ENCODE results near the gene MYLK.

The MYLK gene

GRCh38 chr3:123773681-123774431 lies 110.3 kb downstream of the MYLK start:
- no peak for DNase-seq (ENCODE audit: low read depth in 2 of 2)

GRCh38 chr3:123769356-123769743 lies 114.8 kb downstream of the MYLK start:
- no peak for DNase-seq (ENCODE audit: low read depth in 2 of 2)

- DNase-seq (ENCODE audit: low read depth in 2 of 2): no peak
Measured at GRCh38 chr3:123768480-123769355, 115.4 kb downstream of the MYLK start.

- DNase-seq (ENCODE audit: low read depth in 2 of 2): no peak
Measured at GRCh38 chr3:123767564-123768292, 116.4 kb downstream of the MYLK start.

- DNase-seq (ENCODE audit: low read depth in 2 of 2): no peak
Measured at GRCh38 chr3:123767009-123767372, 117.1 kb downstream of the MYLK start.

GRCh38 chr3:123766193-123767008 lies 117.7 kb downstream of the MYLK start:
- DNase-seq (ENCODE audit: low read depth in 2 of 2): no peak

- DNase-seq (ENCODE audit: low read depth in 2 of 2): no peak
Measured at GRCh38 chr3:123765475-123766128, 118.5 kb downstream of the MYLK start.

- DNase-seq (ENCODE audit: low read depth in 2 of 2): no peak
Measured at GRCh38 chr3:123764647-123765046, 119.5 kb downstream of the MYLK start.

- no peak for DNase-seq (ENCODE audit: low read depth in 2 of 2)
Measured at GRCh38 chr3:123762805-123763204, 121.3 kb downstream of the MYLK start.

GRCh38 chr3:123760817-123761216 lies 123.3 kb downstream of the MYLK start:
- DNase-seq (ENCODE audit: low read depth in 2 of 2): no peak

GRCh38 chr3:123759871-123760270 lies 124.3 kb downstream of the MYLK start:
- DNase-seq (ENCODE audit: low read depth in 2 of 2): no peak

- DNase-seq (ENCODE audit: low read depth in 2 of 2): no peak
Measured at GRCh38 chr3:123759311-123759710, 124.8 kb downstream of the MYLK start.

GRCh38 chr3:123758081-123758564 lies 126.0 kb downstream of the MYLK start:
- DNase-seq (ENCODE audit: low read depth in 2 of 2): no peak

GRCh38 chr3:123757281-123757940 lies 126.7 kb downstream of the MYLK start:
- DNase-seq (ENCODE audit: low read depth in 2 of 2): no peak

- no peak for DNase-seq (ENCODE audit: low read depth in 2 of 2)
Measured at GRCh38 chr3:123755501-123755900, 128.6 kb downstream of the MYLK start.

GRCh38 chr3:123755085-123755484 lies 129.0 kb downstream of the MYLK start:
- no peak for DNase-seq (ENCODE audit: low read depth in 2 of 2)

- DNase-seq (ENCODE audit: low read depth in 2 of 2): no peak
Measured at GRCh38 chr3:123753286-123753685, 130.8 kb downstream of the MYLK start.

- DNase-seq (ENCODE audit: low read depth in 2 of 2): no peak
Measured at GRCh38 chr3:123752228-123752627, 131.9 kb downstream of the MYLK start.

GRCh38 chr3:123751433-123751832 lies 132.7 kb downstream of the MYLK start:
- DNase-seq (ENCODE audit: low read depth in 2 of 2): no peak
